GM12875 (cell line): ENCODE data around the gene TMEM214.
"Not testable (repeated sequence)": the region's sequence is repeated elsewhere in the genome, so short reads cannot be mapped to it uniquely, and the experiment has no call there.

Source experiments
- H3K4me3 ChIP-seq: one replicate; pipeline ENCODE4 v1.5.1; 2011; ENCODE audit warnings: low read depth, low read length, control low read depth
- TF ChIP-seq, protein P1 (sequence below): IDR thresholded peaks from 2 replicates; pipeline ENCODE4 v1.5.1; 2011; ENCODE audit warnings: low read depth, mild to moderate bottlenecking, control low read depth, inconsistent platforms, low read length, moderate library complexity, borderline replicate concordance; ENCODE audit not compliant: insufficient read depth

Gene TMEM214

GRCh38 chr2:27073782-27074181 is 41.0 kb downstream of the TMEM214 start:
- H3K4me3 ChIP-seq, result no peak overlapping the region
- TF ChIP-seq, protein P1, sequence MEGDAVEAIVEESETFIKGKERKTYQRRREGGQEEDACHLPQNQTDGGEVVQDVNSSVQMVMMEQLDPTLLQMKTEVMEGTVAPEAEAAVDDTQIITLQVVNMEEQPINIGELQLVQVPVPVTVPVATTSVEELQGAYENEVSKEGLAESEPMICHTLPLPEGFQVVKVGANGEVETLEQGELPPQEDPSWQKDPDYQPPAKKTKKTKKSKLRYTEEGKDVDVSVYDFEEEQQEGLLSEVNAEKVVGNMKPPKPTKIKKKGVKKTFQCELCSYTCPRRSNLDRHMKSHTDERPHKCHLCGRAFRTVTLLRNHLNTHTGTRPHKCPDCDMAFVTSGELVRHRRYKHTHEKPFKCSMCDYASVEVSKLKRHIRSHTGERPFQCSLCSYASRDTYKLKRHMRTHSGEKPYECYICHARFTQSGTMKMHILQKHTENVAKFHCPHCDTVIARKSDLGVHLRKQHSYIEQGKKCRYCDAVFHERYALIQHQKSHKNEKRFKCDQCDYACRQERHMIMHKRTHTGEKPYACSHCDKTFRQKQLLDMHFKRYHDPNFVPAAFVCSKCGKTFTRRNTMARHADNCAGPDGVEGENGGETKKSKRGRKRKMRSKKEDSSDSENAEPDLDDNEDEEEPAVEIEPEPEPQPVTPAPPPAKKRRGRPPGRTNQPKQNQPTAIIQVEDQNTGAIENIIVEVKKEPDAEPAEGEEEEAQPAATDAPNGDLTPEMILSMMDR, result no peak

GRCh38 chr2:27074738-27075565 is 42.2 kb downstream of the TMEM214 start:
- TF ChIP-seq, protein P1, result no peak
- H3K4me3 ChIP-seq, result no peak overlapping the region

DNA sequence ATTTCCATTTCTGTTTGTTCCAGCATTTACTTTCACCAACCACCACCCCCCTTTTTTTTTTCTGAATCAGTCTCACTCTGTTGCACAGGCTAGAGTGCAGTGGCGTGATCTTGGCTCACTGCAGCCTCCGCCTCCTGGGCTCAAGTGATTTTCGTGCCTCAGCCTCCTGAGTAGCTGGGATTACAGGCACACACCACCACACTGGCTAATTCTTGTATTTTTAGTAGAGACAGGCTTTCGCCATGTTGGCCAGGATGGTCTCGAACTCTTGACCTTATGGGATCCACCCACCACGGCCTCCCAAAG is 42.8 kb downstream of the TMEM214 start:
- H3K4me3 ChIP-seq, result not testable (repeated sequence)

DNA sequence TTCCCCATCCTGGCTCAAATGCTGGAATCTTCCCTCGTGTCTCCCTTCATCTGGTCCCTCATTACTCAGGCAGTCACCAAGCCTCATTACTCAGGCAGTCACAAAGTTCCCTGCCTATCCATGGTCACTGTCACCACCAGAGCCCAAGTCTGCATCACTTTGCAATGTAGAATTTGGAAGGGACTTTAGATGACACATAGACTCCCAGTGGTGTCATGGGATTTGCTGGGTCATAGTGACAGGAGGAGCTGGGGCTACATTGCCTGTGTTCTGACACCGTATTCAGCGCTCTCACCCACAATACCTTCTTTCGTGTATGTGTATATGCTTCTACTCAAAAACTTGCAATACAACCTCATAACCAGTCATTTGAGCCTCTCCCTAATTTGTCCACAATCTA is 43.6 kb downstream of the TMEM214 start:
- TF ChIP-seq, protein P1, result no peak
- no peak overlapping the region for H3K4me3 ChIP-seq

DNA sequence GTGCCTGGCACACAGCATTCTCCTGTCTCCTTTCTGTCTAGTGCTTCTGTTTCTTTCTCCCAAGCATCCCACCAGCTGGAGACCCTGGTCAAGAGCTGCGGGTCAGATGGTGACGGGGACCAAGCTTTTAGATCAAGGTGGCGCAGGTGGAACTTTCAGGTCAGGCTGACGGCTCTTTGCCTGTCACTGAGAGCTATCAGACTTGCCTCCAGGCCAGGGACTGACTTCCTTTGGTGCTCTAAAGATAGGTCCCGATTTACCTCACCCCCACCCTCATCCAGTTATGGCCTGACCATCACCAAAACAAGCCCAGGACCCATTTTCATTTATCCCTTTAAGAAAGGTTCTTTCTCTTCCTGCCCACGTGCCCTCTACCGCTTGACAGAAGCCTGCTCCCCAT is 44.5 kb downstream of the TMEM214 start:
- TF ChIP-seq, protein P1, result no peak
- no peak overlapping the region for H3K4me3 ChIP-seq

- TF ChIP-seq, protein P1, result no peak
- no peak within 1 kb of the TSS for H3K4me3 ChIP-seq
Measured at GRCh38 chr2:27078267-27079194, 45.8 kb downstream of the TMEM214 start, which contains the start of gene EMILIN1. TSS of gene EMILIN1 (plus strand) at chr2:27078615. CDS start at chr2:27079066, 451 bp downstream.

- no peak overlapping the region for H3K4me3 ChIP-seq
- TF ChIP-seq, protein P1, result no peak
Measured at GRCh38 chr2:27079233-27080139, 46.7 kb downstream of the TMEM214 start.
